ENCODE data around the gene C1QTNF6.

DNA sequence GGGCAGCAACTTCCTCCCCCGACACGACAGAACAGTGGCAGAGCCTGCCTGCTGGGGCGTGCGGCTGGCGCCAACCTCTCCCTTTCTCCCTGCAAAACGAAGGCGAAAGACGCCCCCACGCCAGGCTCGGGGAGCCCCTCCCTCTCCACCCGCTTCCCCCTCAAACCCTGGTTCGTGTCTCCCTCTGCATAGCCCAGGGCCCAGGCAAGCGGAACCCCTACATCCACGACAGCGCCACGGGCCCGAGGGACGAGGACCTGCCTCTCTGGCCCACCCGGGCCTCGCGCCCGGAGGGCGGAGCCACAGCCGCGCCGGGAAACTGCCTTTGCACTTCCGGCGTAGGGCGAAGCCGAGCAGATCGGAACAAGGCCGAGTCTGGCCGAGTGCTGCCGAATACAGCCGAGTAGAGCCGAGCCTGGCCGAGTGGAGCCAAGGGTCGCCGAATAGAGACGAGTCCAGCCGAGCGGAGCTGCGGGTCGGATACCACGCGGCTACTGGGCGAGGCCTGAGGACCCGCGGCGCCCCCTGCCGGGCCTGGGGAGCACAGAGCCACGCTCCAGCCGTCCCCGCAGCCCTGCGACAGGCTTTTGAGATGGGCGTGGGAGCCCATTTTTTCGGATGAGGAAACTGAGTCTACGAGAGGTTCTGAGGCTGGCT, 11.2 kb upstream of the C1QTNF6 start:
- TF ChIP-seq, protein P1, sequence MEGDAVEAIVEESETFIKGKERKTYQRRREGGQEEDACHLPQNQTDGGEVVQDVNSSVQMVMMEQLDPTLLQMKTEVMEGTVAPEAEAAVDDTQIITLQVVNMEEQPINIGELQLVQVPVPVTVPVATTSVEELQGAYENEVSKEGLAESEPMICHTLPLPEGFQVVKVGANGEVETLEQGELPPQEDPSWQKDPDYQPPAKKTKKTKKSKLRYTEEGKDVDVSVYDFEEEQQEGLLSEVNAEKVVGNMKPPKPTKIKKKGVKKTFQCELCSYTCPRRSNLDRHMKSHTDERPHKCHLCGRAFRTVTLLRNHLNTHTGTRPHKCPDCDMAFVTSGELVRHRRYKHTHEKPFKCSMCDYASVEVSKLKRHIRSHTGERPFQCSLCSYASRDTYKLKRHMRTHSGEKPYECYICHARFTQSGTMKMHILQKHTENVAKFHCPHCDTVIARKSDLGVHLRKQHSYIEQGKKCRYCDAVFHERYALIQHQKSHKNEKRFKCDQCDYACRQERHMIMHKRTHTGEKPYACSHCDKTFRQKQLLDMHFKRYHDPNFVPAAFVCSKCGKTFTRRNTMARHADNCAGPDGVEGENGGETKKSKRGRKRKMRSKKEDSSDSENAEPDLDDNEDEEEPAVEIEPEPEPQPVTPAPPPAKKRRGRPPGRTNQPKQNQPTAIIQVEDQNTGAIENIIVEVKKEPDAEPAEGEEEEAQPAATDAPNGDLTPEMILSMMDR (conservative IDR thresholded peaks at IDR 0.05; ENCODE audit: low read depth, low read length) = peak; percentile 77
- TF ChIP-seq EZH2 (IDR thresholded peaks at IDR 0.05; ENCODE audit: borderline replicate concordance, low read depth, low read length, poor library complexity, severe bottlenecking) = no peak

All from A673 (cell line).